ENCODE results near the gene NOL12.

GRCh38 chr22:37715760-37716159 is 29.6 kb downstream of the NOL12 start:
- TF ChIP-seq, protein P1, sequence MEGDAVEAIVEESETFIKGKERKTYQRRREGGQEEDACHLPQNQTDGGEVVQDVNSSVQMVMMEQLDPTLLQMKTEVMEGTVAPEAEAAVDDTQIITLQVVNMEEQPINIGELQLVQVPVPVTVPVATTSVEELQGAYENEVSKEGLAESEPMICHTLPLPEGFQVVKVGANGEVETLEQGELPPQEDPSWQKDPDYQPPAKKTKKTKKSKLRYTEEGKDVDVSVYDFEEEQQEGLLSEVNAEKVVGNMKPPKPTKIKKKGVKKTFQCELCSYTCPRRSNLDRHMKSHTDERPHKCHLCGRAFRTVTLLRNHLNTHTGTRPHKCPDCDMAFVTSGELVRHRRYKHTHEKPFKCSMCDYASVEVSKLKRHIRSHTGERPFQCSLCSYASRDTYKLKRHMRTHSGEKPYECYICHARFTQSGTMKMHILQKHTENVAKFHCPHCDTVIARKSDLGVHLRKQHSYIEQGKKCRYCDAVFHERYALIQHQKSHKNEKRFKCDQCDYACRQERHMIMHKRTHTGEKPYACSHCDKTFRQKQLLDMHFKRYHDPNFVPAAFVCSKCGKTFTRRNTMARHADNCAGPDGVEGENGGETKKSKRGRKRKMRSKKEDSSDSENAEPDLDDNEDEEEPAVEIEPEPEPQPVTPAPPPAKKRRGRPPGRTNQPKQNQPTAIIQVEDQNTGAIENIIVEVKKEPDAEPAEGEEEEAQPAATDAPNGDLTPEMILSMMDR (IDR thresholded peaks at IDR 0.05; ENCODE audit: low read length) = no peak
- TF ChIP-seq EZH2 (optimal IDR thresholded peaks at IDR 0.05; ENCODE audit: low read depth, low read length) (no peak), EZH2phosphoT487 (IDR thresholded peaks at IDR 0.05; ENCODE audit: low read length) (no peak)

All from MM.1S (cell line).